Measurements from ENCODE around the gene OR5B17. TPM values are rescaled to one million over a fixed set of nuclear protein-coding genes. Genes with fewer than 3 reads are reported as not detected.

OR5B17 gene
- not detected in 2 replicates for total RNA-seq

GRCh38 chr11:58358969-58359368 lies at the start of gene OR5B17:
Gene OR5B17 (minus strand): TSS chr11:58359069. CDS start chr11:58359069, 0 bp downstream.

GRCh38 chr11:58406774-58407173 lies 47.9 kb upstream of the OR5B17 start, which contains the start of gene OR5B3:
Gene OR5B3 (minus strand): TSS chr11:58406874. CDS start chr11:58403409, 3,465 bp downstream.

Other genes with a start within 250 kb of the OR5B17 start
- gene OR9I1, start 233.5 kb downstream of the OR5B17 start, total RNA-seq, result not detected in 2 replicates
- not detected in 2 replicates for gene OR9Q2, start 170.0 kb downstream of the OR5B17 start, total RNA-seq
- gene OR1S2, start 154.9 kb downstream of the OR5B17 start, total RNA-seq, result not detected in 2 replicates
- gene OR1S1, start 146.3 kb downstream of the OR5B17 start, total RNA-seq, result not detected in 2 replicates
- gene OR10Q1, start 130.2 kb downstream of the OR5B17 start, total RNA-seq, result not detected in 2 replicates
- not detected in 2 replicates for gene OR10W1, start 90.8 kb downstream of the OR5B17 start, total RNA-seq
- gene OR5B3, start 47.8 kb upstream of the OR5B17 start, total RNA-seq, result not detected in 2 replicates
- gene OR5B2, start 69.1 kb upstream of the OR5B17 start, total RNA-seq, result not detected in 2 replicates
- not detected in 2 replicates for gene OR5B12, start 83.2 kb upstream of the OR5B17 start, total RNA-seq
- gene OR5B21, start 149.0 kb upstream of the OR5B17 start, total RNA-seq, result not detected in 2 replicates
- 2.1 and 7.2 TPM in 2 replicates for gene LPXN, start 216.8 kb upstream of the OR5B17 start, total RNA-seq
- gene ZFP91, start 220.0 kb upstream of the OR5B17 start, total RNA-seq, result 47.2 and 49.2 TPM in 2 replicates

Data from tracheal epithelial cell (primary cell).